ENCODE results near the gene HMHB1. TPM values are rescaled to one million over a fixed set of nuclear protein-coding genes. Genes with fewer than 3 reads are reported as not detected.

Gene HMHB1
- total and polyA plus RNA-seq, 2 donors (not counting 1 experiment from before 2014, with no cell fraction given) = not detected

DNA sequence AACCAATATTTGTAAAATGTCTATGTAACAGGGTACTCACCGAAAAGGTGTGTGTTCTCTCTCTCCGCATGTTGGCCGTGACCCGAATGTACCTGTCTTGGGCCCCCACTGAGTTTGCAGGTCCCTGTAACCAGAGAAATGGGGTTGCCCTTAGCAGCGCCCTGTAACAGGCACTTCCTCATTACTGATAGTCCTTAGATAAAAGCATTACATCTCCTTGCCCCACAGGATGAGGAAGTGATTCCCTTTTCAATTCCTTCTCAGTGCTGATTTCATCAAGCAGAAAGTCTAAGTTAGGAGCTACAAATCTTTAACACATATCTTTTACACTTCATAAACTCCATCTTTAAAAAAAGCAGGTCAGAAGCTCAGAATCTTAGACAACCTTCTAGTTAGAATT lies 15.2 kb upstream of the HMHB1 start:
- DNase-seq (ENCODE audit: low read depth in 2 of 2) = no peak
- Histone ChIP-seq H4K20me1 (ENCODE audit: control insufficient read depth, extremely low read depth, insufficient read depth, low read length) (no peaks in the 10 kb centered on the region), H3K9ac (ENCODE audit: insufficient read depth, low read length) (no peak overlapping the region), H3K79me2 (ENCODE audit: control insufficient read depth, insufficient read depth, low read length) (no peaks in the 10 kb centered on the region), H3K36me3 (ENCODE audit: control insufficient read depth, insufficient read depth, low read length) (no peaks in the 10 kb centered on the region), H3K9me3 (ENCODE audit: control insufficient read depth, insufficient read depth, low read depth, low read length) (no peaks in the 10 kb centered on the region), H3K27me3 (ENCODE audit: control insufficient read depth, insufficient read depth, low read length) (no peaks in the 10 kb centered on the region), H2AFZ (ENCODE audit: low read length) (no peak overlapping the region), H3K4me2 (ENCODE audit: extremely low read depth, insufficient read depth, low read length) (no peak overlapping the region), H3K27ac (ENCODE audit: insufficient read depth, low read length) (no peak overlapping the region), H3K4me3 (replicated peaks in 1 of 4; ENCODE audit: control extremely low read depth in 1 of 4, insufficient read depth in 1 of 4, low read depth in 3 of 4, low read length in 4 of 4) (no peak overlapping the region), H3K4me1 (ENCODE audit: control insufficient read depth, extremely low read depth, insufficient read depth, low read length) (peaks cover 2% of the 10 kb centered on the region)
- no peak for TF ChIP-seq EZH2 (IDR thresholded peaks at IDR 0.05; ENCODE audit: low read length, missing control alignments)
- TF ChIP-seq, protein P1, sequence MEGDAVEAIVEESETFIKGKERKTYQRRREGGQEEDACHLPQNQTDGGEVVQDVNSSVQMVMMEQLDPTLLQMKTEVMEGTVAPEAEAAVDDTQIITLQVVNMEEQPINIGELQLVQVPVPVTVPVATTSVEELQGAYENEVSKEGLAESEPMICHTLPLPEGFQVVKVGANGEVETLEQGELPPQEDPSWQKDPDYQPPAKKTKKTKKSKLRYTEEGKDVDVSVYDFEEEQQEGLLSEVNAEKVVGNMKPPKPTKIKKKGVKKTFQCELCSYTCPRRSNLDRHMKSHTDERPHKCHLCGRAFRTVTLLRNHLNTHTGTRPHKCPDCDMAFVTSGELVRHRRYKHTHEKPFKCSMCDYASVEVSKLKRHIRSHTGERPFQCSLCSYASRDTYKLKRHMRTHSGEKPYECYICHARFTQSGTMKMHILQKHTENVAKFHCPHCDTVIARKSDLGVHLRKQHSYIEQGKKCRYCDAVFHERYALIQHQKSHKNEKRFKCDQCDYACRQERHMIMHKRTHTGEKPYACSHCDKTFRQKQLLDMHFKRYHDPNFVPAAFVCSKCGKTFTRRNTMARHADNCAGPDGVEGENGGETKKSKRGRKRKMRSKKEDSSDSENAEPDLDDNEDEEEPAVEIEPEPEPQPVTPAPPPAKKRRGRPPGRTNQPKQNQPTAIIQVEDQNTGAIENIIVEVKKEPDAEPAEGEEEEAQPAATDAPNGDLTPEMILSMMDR (conservative IDR thresholded peaks at IDR 0.05 in 1 of 2, IDR thresholded peaks at IDR 0.05 in 1 of 2; ENCODE audit: low read depth in 1 of 2, low read length in 2 of 2) = no peak

DNA sequence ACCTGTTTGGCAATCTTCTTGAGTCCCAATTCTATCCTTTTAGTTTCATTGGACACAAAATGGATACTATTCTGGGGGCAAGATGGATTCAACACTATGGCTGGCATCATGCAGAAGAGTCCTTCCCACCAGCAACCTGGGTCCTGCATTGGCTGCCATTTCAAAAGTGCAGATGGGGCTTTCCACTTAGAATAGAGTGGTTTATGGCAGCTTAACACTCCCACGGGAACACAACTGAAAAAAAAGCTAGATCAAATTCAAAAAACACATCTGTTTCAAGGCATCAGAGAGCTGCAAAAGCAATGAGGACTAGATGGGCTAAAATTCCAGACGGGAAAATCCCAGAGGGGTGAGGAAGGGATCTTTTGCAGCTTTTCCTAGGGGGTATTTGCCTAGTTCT lies 11.2 kb upstream of the HMHB1 start:
- no peaks in the 10 kb centered on the region for H3K9me3 ChIP-seq (ENCODE audit: control insufficient read depth, insufficient read depth, low read depth, low read length)
- H3K4me2 ChIP-seq (ENCODE audit: extremely low read depth, insufficient read depth, low read length) = no peak overlapping the region
- no peaks in the 10 kb centered on the region for H3K27me3 ChIP-seq (ENCODE audit: control insufficient read depth, insufficient read depth, low read length)
- H2AFZ ChIP-seq (ENCODE audit: low read length) = no peak overlapping the region
- DNase-seq (ENCODE audit: low read depth in 2 of 2) = no peak
- no peak overlapping the region for H3K9ac ChIP-seq (ENCODE audit: insufficient read depth, low read length)
- H3K79me2 ChIP-seq (ENCODE audit: control insufficient read depth, insufficient read depth, low read length) = no peaks in the 10 kb centered on the region
- H3K27ac ChIP-seq (ENCODE audit: insufficient read depth, low read length) = no peak overlapping the region
- H4K20me1 ChIP-seq (ENCODE audit: control insufficient read depth, extremely low read depth, insufficient read depth, low read length) = no peaks in the 10 kb centered on the region
- no peaks in the 10 kb centered on the region for H3K4me1 ChIP-seq (ENCODE audit: control insufficient read depth, extremely low read depth, insufficient read depth, low read length)
- H3K36me3 ChIP-seq (ENCODE audit: control insufficient read depth, insufficient read depth, low read length) = no peaks in the 10 kb centered on the region
- TF ChIP-seq, protein P1 (conservative IDR thresholded peaks at IDR 0.05 in 1 of 2, IDR thresholded peaks at IDR 0.05 in 1 of 2; ENCODE audit: low read depth in 1 of 2, low read length in 2 of 2) = no peak
- TF ChIP-seq EZH2 (IDR thresholded peaks at IDR 0.05; ENCODE audit: low read length, missing control alignments) = no peak
- no peak overlapping the region for H3K4me3 ChIP-seq (replicated peaks in 1 of 4; ENCODE audit: control extremely low read depth in 1 of 4, insufficient read depth in 1 of 4, low read depth in 3 of 4, low read length in 4 of 4)

DNA sequence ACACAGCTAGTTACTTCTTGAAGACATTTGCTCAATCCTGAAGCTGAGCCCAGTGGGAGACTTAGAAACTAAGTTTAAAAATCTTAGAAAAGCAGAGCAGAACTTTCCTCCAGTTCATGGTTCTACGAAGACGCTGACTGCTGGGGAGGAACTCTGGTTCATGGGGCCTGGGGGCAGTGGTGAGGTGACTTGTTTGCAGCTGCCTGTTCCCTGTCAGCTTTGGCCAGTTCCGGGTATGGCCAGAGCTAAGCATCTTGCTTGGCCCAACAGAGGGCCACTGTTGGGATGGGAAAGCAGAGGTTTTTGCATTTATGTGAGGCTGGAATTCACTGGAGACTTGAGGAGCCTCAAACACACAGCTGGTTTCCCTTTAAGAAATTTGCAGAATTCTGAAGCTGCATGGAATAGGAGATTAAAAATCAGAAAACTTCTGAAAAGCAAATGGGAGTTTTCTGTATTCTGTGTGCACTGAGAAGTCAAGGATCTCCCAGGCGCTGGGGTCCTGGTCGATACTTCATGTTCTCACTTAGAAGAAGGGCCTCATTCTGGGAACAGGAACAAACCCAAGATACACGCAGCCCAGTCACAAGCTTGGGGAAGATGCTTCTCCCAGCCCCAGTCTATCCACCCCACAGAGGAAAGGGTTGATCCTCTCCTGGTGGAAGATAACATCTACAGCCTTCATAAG lies 10.6 kb upstream of the HMHB1 start:
- Histone ChIP-seq H3K4me2 (ENCODE audit: extremely low read depth, insufficient read depth, low read length) (no peak overlapping the region), H3K79me2 (ENCODE audit: control insufficient read depth, insufficient read depth, low read length) (no peaks in the 10 kb centered on the region), H2AFZ (ENCODE audit: low read length) (no peak overlapping the region), H3K9me3 (ENCODE audit: control insufficient read depth, insufficient read depth, low read depth, low read length) (no peaks in the 10 kb centered on the region), H3K4me1 (ENCODE audit: control insufficient read depth, extremely low read depth, insufficient read depth, low read length) (no peaks in the 10 kb centered on the region), H3K4me3 (replicated peaks in 1 of 4; ENCODE audit: control extremely low read depth in 1 of 4, insufficient read depth in 1 of 4, low read depth in 3 of 4, low read length in 4 of 4) (no peak overlapping the region), H3K9ac (ENCODE audit: insufficient read depth, low read length) (no peak overlapping the region), H3K36me3 (ENCODE audit: control insufficient read depth, insufficient read depth, low read length) (no peaks in the 10 kb centered on the region), H4K20me1 (ENCODE audit: control insufficient read depth, extremely low read depth, insufficient read depth, low read length) (no peaks in the 10 kb centered on the region), H3K27ac (ENCODE audit: insufficient read depth, low read length) (no peak overlapping the region), H3K27me3 (ENCODE audit: control insufficient read depth, insufficient read depth, low read length) (no peaks in the 10 kb centered on the region)
- DNase-seq (ENCODE audit: low read depth in 2 of 2) = no peak
- no peak for TF ChIP-seq EZH2 (IDR thresholded peaks at IDR 0.05; ENCODE audit: low read length, missing control alignments)
- TF ChIP-seq, protein P1 (conservative IDR thresholded peaks at IDR 0.05 in 1 of 2, IDR thresholded peaks at IDR 0.05 in 1 of 2; ENCODE audit: low read depth in 1 of 2, low read length in 2 of 2) = no peak

All from fibroblast of lung (primary cell).